Subcutaneous adipose tissue (tissue), 4 donors: ENCODE measurements around the gene PLEKHA5. TPM values are rescaled to one million over a fixed set of nuclear protein-coding genes. Genes with fewer than 3 reads are reported as not detected.

Source experiments
- CTCF ChIP-seq: fragments of 450-650 bp; IDR thresholded peaks from one replicate; pipeline ENCODE4 v1.5.1; 2016; ENCODE audit warnings: low read depth, mild to moderate bottlenecking, control low read depth, antibody characterized with exemption, moderate library complexity
- total RNA-seq, 4 donors: library from RNA; depleted of rRNA; stranded (reverse); fragments of >200 nt; gene quantifications; one replicate each; pipeline ENCODE4 v1.1.0, GENCODE V29; 2016

Gene PLEKHA5
- total RNA-seq, 4 donors from 2014 or later, result 22.3 to 26.3 (median 24.1) TPM

GRCh38 chr12:19222558-19222957 lies 93.0 kb downstream of the PLEKHA5 start:
- TF ChIP-seq CTCF, result no peak

GRCh38 chr12:19223018-19223417 lies 93.5 kb downstream of the PLEKHA5 start:
- no peak for TF ChIP-seq CTCF

- TF ChIP-seq CTCF, result no peak
Measured at GRCh38 chr12:19223695-19224094, 94.2 kb downstream of the PLEKHA5 start.

GRCh38 chr12:19224746-19225145 lies 95.2 kb downstream of the PLEKHA5 start:
- TF ChIP-seq CTCF, result no peak

- no peak for TF ChIP-seq CTCF
Measured at GRCh38 chr12:19227190-19227879, 97.8 kb downstream of the PLEKHA5 start.

GRCh38 chr12:19227880-19228210 lies 98.3 kb downstream of the PLEKHA5 start:
- no peak for TF ChIP-seq CTCF

- TF ChIP-seq CTCF, result no peak
Measured at GRCh38 chr12:19230299-19230866, 100.8 kb downstream of the PLEKHA5 start.
